ENCODE data around the gene SH2B3. TPM values are rescaled to one million over a fixed set of nuclear protein-coding genes. Genes with fewer than 3 reads are reported as not detected.

The SH2B3 gene
- total RNA-seq, 4 donors from 2014 or later = 24.9 to 49.4 (median 41.8) TPM

GRCh38 chr12:111410431-111411184 is 4.9 kb downstream of the SH2B3 start:
- DNase-seq (ENCODE audit: extremely low spot score) = no peak

DNA sequence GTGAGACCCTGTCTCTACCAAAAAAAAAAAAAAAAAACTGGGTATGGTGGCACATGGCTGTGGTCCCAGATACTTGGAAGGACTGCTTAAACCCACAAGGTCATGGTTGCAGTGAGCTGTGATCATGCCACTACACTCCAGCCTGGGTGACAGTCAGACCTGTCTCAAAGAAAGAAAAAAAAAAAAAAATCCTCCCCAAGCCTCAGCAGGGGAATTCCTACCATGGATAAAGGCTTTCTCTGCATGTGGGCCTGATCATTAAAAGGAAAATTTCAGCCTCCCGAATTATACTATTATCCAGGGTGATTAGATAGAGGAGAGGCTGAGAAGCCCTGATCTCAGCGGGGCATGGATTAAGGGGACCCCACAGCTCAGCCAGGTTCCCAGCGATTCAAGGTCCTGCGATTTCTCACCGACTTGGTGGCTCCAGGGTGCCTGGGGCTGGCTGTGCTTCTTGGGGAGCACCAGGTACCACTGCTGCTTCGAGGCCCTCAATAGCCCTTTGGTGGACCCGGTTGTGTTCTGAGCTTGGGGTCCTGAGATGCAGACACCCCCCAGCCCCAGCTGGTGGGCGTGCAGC is 5.6 kb downstream of the SH2B3 start:
- no peak for DNase-seq (ENCODE audit: extremely low spot score)
- Histone ChIP-seq H3K4me3 (no peak overlapping the region), H3K27me3 (no peaks in the 10 kb centered on the region), H3K4me1 (peaks cover 75 to 85% (median 80%) of the 10 kb centered on the region in 4 donors), H3K27ac (replicated peaks in 1 of 4) (peak overlapping the region; percentile 48 to 88 (median 80)), H3K9me3 (no peaks in the 10 kb centered on the region), H3K36me3 (peaks cover 0 to 8% (median 7%) of the 10 kb centered on the region in 4 donors)
- TF ChIP-seq POLR2A (IDR thresholded peaks at IDR 0.05; ENCODE audit: low read depth) = no peak
- no peak for TF ChIP-seq POLR2AphosphoS5 (IDR thresholded peaks at IDR 0.05)
- no peak for TF ChIP-seq EP300 (IDR thresholded peaks at IDR 0.05)
- TF ChIP-seq, protein P1, sequence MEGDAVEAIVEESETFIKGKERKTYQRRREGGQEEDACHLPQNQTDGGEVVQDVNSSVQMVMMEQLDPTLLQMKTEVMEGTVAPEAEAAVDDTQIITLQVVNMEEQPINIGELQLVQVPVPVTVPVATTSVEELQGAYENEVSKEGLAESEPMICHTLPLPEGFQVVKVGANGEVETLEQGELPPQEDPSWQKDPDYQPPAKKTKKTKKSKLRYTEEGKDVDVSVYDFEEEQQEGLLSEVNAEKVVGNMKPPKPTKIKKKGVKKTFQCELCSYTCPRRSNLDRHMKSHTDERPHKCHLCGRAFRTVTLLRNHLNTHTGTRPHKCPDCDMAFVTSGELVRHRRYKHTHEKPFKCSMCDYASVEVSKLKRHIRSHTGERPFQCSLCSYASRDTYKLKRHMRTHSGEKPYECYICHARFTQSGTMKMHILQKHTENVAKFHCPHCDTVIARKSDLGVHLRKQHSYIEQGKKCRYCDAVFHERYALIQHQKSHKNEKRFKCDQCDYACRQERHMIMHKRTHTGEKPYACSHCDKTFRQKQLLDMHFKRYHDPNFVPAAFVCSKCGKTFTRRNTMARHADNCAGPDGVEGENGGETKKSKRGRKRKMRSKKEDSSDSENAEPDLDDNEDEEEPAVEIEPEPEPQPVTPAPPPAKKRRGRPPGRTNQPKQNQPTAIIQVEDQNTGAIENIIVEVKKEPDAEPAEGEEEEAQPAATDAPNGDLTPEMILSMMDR (IDR thresholded peaks at IDR 0.05) = no peak
- intact Hi-C loops (cut with DNase I) = no loop called here
- 82% methylated on average over 5 of the region's 8 CpGs for WGBS

More at GRCh38 chr12:111410431-111411184, 4.9 kb downstream of the SH2B3 start:
- H3K27ac ChIP-seq (replicated peaks in 1 of 4) = peak overlapping the region; percentile 78 to 88 (median 82)
- H3K4me3 ChIP-seq = peak overlapping the region in 2 of 4 donors; percentile 9 to 25
- H3K36me3 ChIP-seq = peaks cover 0 to under 1% (median under 1%) of the 10 kb centered on the region in 4 donors
- TF ChIP-seq POLR2A (IDR thresholded peaks at IDR 0.05; ENCODE audit: low read depth) (no peak), POLR2AphosphoS5 (IDR thresholded peaks at IDR 0.05) (no peak), EP300 (IDR thresholded peaks at IDR 0.05) (no peak)
- TF ChIP-seq, protein P1 (IDR thresholded peaks at IDR 0.05) = no peak
- whole genome bisulfite sequencing = 78% methylated on average over 6 of the region's 12 CpGs
- no peaks in the 10 kb centered on the region for H3K9me3 ChIP-seq
- intact Hi-C loops (cut with DNase I) = no loop called here
- H3K27me3 ChIP-seq = no peaks in the 10 kb centered on the region
- peaks cover 76 to 85% (median 82%) of the 10 kb centered on the region in 4 donors for H3K4me1 ChIP-seq

DNA sequence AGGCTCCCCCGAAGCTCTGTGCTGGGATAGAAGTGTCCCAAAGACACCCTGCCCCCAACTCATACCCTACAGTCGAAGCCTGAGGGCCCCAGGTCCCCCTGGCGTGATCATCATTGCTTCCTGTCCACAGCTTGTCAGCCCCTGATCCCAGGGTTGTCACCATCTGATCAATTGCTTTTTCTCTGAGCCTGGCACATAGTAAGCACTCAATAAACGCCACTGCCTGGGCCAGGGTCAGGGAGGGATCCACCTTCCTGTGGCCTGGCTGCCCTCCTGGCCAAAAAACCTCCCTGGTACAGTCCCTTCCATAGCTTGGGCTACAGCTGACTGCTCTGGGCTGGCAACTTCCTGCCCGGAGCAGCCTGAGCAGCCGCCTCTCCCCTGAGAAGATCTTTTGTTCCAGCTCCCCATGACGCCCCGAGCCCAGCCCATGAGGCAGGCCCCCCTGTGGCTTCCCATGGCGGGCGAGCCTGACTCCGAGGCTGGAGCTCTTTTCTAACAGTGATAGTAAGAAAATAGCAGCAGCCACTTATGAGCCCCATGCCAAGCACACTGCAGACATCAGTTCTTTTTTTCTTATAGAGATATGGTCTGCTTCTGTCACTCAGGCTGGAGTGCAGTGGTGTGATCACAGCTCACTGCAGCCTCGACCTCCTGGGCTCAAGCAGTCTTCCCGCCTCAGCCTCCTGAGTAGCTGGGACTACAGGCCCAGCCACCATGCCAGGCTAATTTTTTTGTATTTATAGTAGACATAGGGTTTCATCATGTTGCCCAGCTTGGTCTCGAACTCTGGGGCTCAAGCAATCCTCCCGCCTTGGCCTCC is 6.5 kb downstream of the SH2B3 start:
- Histone ChIP-seq H3K36me3 (peaks cover 0 to 14% (median 10%) of the 10 kb centered on the region in 4 donors), H3K4me1 (peaks cover 66 to 81% (median 72%) of the 10 kb centered on the region in 4 donors), H3K27me3 (no peaks in the 10 kb centered on the region), H3K27ac (replicated peaks in 1 of 4) (peak overlapping the region; percentile 48 to 81 (median 68)), H3K9me3 (no peaks in the 10 kb centered on the region), H3K4me3 (no peak overlapping the region)
- intact Hi-C loops (cut with DNase I) = no loop called here
- no peak for DNase-seq (ENCODE audit: extremely low spot score)
- 74% methylated on average over 11 of the region's 15 CpGs for WGBS
- TF ChIP-seq EP300 (IDR thresholded peaks at IDR 0.05) (no peak), POLR2A (IDR thresholded peaks at IDR 0.05; ENCODE audit: low read depth) (no peak), POLR2AphosphoS5 (IDR thresholded peaks at IDR 0.05) (no peak)
- TF ChIP-seq, protein P1 (IDR thresholded peaks at IDR 0.05) = no peak

DNA sequence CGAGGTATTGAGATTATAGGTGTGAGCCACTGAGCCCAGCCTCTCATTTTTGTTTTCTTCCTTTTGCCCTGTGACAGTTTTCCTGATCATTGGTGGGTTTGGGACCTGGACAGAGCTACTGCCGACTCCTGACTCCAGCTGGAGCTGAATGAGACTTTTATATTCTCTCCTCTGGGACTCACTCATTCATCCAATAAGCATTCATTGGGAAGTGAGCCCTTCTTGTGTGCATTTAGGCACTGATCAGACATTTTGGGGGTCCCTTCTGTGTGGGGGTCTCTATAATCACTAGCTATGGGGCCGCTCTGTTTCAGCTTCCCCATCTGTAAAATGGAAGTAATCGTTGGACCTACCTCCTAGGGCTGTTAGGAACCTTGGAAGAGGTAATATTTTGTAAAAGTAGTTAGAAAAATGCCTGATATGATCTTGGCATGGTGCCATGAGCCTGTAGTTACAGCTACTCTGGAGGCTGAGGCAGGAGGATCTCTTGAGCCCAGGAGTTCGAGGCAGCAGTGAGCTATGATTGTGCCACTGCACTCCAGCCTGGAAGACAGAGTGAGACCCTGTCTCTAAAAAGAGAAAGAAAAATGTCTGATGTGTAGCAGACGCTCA is 7.2 kb downstream of the SH2B3 start:
- no peak for TF ChIP-seq EP300 (IDR thresholded peaks at IDR 0.05)
- TF ChIP-seq POLR2A (IDR thresholded peaks at IDR 0.05; ENCODE audit: low read depth) = no peak
- TF ChIP-seq, protein P1 (IDR thresholded peaks at IDR 0.05) = no peak
- TF ChIP-seq POLR2AphosphoS5 (IDR thresholded peaks at IDR 0.05) = no peak
- Histone ChIP-seq H3K27ac (replicated peaks in 1 of 4) (peak overlapping the region; percentile 48 to 81 (median 68)), H3K27me3 (no peaks in the 10 kb centered on the region), H3K4me1 (peaks cover 59 to 73% (median 64%) of the 10 kb centered on the region in 4 donors), H3K9me3 (no peaks in the 10 kb centered on the region), H3K36me3 (peaks cover under 1 to 16% (median 11%) of the 10 kb centered on the region in 4 donors), H3K4me3 (no peak overlapping the region)
- no peak for DNase-seq (ENCODE audit: extremely low spot score)
- WGBS = 67% methylated on average over 6 of the region's 6 CpGs
- intact Hi-C loops (cut with DNase I) = no loop called here

Measured in esophagus muscularis mucosa (tissue), 4 donors.